ENCODE measurements around the gene IL6ST.
"Not testable (repeated sequence)": the region's sequence is repeated elsewhere in the genome, so short reads cannot be mapped to it uniquely, and the experiment has no call there.

IL6ST gene

DNA sequence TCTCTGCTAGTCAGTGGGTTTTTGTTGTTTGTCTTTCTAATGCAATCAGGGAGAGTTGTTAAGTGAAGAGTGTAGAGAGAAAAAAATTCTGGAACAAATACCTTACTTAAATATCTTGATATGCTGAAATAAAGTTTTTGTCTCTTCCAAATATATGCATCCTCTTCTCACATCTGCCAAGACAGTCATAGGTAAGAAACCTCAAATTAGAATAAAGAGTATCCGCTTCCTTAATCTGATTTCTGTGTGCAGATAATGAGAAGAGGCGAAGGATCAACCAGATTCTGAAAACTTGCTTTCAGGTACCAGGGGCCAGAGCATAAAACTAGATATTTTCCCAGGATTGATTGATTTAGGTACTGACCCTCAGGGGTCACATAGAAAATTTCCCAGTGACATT, 11.3 kb upstream of the IL6ST start:
- in situ Hi-C loops (cut with MboI; ENCODE audit: low sequenced_read_pairs), result no loop called here

DNA sequence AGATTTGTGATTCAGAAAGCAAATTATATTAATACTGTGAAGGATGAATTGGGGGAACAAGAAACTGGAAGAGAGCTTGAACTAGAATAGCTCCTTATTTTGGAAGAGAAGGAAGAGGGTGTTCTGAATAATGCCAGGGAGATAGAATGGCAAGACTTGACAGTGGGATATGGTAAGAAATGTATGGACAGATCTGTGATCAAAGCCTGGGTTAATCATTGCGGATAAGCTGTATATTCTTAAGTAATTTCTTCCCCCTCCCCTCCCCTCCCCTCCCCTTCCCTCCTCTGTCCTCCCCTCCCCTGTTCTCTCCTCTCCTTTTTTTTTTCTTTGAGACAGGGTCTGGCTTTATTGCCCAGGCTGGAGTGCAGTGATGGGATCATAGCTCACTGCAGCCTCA, 10.1 kb upstream of the IL6ST start:
- in situ Hi-C loops (cut with MboI; ENCODE audit: low sequenced_read_pairs), result no loop called here

DNA sequence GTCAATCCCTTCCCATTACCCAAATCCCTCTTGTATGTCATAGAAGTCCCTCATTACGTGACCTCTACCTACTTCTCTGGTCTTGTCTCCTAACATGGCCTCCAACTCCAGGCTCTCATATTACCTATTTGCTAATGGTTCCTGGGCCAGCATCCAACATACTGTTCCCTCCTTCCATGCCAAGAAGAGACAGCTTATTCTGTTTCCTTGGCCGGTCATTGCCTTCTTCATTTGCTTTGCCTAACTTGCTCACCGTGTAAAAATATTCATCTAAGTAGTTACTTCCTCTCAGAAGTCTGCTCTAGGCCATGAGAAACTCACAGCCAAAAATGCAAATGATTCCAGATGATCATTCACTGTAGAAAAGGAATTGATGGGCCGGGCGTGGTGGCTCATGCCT, 8.9 kb upstream of the IL6ST start:
- in situ Hi-C loops (cut with MboI; ENCODE audit: low sequenced_read_pairs), result no loop called here

DNA sequence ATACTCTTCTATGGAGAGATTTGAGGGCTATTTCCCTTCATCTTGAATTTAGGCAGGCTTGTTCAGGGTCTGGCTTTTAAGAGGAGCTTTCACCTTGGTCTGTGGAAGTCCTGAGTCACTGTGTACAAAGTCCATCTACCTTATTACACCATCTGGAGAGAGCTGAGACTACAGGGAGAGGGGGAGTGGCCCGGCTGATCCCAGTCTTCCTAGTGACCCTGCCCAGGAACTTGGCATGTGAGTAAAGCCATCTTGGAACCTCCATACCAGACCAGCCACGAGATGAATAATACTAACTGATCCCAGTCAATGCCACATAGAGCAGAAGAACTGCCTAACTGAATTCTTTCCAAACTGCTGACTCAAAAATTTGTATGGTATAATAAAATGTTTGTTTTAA, 8.4 kb upstream of the IL6ST start:
- in situ Hi-C loops (cut with MboI; ENCODE audit: low sequenced_read_pairs), result no loop called here

- in situ Hi-C loops (cut with MboI; ENCODE audit: low sequenced_read_pairs), result no loop called here
These were observed 7.5 kb upstream of the IL6ST start for GRCh38 chr5:56002303-56002702.

DNA sequence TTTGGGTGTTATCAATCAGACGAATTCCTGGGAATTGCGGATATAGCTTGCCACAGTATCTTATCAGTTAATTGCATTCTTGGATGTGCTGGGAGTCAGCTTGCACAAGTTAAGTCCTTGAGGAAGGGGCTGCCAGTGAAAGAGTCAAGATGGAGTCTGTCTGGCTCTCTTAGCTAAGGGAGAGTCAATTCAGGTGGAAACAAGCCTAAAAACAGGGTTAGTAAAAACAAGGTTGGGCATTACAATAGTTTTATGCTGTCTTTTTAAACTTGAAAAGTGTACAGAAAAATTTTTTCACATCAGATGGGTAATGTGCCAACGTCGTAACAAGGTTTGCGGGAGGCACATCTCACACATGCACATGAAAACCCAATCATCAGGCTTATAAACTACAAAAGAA, 5.5 kb upstream of the IL6ST start:
- in situ Hi-C loops (cut with MboI; ENCODE audit: low sequenced_read_pairs), result not testable (repeated sequence)

DNA sequence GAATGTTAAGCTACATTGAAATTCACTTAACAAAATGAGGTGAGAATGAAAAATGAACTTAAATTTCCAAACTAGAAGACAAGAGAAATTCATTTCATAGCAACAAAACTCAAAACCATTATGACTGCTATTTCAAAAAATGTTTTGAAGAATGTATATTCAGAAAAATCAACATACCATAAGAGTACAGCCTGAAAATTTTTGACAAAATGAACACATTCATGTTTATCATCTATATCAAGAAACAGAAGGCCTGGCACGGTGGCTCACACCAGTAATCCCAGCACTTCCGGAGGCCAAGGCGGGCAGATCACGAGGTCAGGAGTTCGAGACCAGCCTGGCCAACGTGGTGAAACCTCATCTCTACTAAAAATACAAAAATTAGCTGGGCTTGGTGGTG, 4.2 kb upstream of the IL6ST start:
- in situ Hi-C loops (cut with MboI; ENCODE audit: low sequenced_read_pairs), result no loop called here

GRCh38 chr5:55997742-55998351, 3.1 kb upstream of the IL6ST start:
- in situ Hi-C loops (cut with MboI; ENCODE audit: low sequenced_read_pairs), result no loop called here

GRCh38 chr5:55994998-55995914, 493 bp upstream of the IL6ST start:
- in situ Hi-C loops (cut with MboI; ENCODE audit: low sequenced_read_pairs), result no loop called here

GRCh38 chr5:55993731-55994494, 850 bp downstream of the IL6ST start:
- in situ Hi-C loops (cut with MboI; ENCODE audit: low sequenced_read_pairs), result no loop called here

- in situ Hi-C loops (cut with MboI; ENCODE audit: low sequenced_read_pairs), result no loop called here
These were observed 1.8 kb downstream of the IL6ST start for GRCh38 chr5:55993013-55993412.

DNA sequence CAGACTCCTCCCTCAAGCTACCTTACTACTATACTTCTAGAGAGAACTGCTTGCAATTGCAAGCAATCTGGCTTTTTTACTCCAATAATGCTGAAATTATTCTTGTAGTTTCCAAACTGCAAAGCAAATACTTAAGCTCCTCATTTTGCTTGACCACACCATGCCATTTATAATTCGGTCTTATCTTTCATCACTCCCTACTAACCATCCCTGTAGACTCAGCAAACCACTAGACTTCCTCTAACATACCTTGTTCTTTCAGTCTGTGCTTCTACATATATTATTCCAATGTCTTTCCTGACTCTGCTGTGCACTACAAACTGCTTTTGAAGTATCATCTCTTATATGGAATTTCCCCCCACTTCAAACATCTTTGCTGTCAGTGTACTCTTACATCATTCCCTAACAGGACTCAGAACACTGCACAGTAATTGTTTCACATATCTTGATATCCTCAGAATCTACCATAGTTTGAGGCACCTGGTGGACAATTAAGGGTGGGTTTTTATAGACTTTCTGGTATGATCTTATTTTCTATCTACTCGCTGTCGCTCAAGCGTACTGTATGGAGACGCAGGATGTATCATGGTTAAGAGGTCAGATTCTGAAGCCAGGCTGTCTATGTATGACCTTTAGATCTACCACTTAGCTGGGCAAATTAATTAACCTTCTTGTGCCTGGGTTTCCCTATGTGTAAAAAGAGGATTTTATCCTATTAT, 2.8 kb downstream of the IL6ST start:
- in situ Hi-C loops (cut with MboI; ENCODE audit: low sequenced_read_pairs), result no loop called here

DNA sequence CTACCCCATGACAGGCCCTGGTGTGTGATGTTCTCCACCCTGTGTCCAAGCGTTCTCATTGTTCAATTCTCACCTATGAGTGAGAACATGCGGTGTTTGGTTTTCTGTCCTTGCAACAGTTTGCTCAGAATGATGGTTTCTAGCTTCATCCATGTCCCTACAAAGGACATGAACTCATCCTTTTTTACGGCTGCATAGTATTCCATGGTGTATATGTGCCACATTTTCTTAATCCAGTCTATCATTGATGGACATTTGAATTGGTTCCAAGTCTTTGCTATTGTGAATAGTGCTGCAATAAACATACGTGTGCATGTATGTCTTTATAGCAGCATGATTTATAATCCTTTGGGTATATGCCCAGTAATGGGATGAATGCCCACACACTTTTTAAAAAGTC, 3.9 kb downstream of the IL6ST start:
- in situ Hi-C loops (cut with MboI; ENCODE audit: low sequenced_read_pairs), result not testable (repeated sequence)

DNA sequence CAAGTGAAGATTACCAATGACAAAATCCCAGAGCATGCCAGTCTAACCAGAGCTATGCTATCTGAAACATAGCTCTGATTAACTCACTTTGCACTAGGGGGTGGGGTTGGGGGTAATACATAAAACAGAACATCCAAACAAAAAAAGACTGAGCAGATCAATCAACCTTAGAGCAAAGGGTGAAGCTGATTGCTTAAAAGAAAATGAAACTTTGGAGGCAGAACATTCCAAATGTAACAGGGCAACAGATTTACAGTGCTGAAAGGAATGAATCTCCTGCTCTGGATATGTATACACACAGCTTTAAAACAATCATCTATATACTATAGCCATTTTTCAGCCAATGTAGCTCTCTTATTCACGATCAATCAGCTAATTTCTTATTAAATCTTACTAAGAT, 4.9 kb downstream of the IL6ST start:
- in situ Hi-C loops (cut with MboI; ENCODE audit: low sequenced_read_pairs), result no loop called here

- in situ Hi-C loops (cut with MboI; ENCODE audit: low sequenced_read_pairs), result no loop called here
These were observed 5.7 kb downstream of the IL6ST start for GRCh38 chr5:55988979-55989638.

DNA sequence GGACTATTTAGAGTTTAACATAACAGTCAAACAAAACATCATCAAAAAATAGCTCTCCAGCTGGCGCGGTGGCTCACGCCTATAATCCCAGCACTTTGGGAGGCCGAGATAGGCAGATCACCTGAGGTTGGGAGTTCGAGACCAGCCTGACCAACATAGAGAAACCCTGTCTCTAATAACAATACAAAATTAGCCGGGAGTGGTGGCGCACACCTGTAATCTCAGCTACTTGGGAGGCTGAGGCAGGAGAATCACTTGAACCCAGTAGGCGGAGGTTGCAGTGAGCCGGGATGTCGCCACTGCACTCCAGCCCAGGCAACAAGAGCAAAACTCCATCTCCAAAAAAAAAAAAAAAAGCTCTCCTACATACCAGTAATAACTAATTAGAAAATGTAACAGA, 6.3 kb downstream of the IL6ST start:
- in situ Hi-C loops (cut with MboI; ENCODE audit: low sequenced_read_pairs), result not testable (repeated sequence)

- in situ Hi-C loops (cut with MboI; ENCODE audit: low sequenced_read_pairs), result no loop called here
These were observed 7.8 kb downstream of the IL6ST start for GRCh38 chr5:55986931-55987330.

DNA sequence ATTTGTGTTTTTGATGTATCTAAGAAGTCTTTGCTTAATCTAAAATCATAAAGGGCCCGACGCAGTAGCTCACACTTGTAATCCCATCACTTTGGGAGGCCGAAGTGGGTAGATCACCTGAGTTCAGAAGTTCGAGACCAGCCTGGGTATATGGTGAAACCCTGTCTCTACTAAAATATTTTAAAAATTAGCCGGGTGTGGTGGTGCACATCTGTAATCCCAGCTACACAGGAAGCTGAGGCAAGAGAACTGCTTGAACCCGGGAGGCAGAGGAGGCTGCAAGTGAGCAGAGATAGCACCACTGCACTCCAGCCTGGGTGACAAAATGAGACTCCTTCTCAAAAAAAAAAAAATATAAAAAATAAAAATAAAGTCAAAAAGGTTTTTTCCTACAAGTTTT, 9.6 kb downstream of the IL6ST start:
- in situ Hi-C loops (cut with MboI; ENCODE audit: low sequenced_read_pairs), result no loop called here

DNA sequence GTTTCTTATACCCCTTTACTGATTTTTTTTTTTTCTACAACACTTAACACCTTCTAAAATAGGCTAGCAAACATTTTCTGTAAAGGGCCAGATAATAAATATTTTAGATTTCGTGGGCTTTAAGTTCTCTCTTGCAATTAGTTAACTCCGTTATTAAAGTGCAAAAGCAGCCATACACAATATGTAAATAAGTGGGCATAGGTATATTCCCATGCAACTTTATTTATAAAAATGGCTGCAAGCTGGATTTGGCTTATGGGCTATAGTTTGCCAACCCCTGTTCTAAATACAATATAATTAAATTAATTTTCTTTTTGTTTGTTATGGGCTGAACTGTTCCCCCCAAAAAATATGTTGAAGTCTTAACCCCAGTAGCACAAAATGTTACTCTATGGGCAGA, 10.8 kb downstream of the IL6ST start:
- in situ Hi-C loops (cut with MboI; ENCODE audit: low sequenced_read_pairs), result no loop called here

GRCh38 chr5:55982957-55983381, 11.8 kb downstream of the IL6ST start:
- in situ Hi-C loops (cut with MboI; ENCODE audit: low sequenced_read_pairs), result no loop called here

DNA sequence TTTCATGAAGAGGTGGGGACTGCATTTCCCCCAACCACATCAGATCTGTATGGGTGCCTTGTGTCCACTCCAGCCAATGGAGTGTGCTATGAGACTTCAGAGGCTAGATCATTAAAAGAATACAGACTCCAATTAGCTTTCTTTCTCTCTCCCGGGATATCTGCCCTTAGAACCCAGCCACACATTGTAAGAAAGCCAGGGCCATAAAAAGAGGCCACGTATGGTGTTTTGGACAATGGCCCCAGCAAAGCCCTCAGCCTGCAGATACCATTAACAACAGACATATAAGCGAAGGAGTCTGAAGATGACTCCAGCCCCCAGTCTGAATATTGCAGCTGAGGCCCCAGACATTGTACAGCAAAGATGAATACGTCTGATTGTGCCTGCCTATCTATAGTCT, 21.5 kb downstream of the IL6ST start:
- in situ Hi-C loops (cut with MboI; ENCODE audit: low sequenced_read_pairs), result no loop called here

All from HL-60/S4 treated with phorbol 12-myristate 13-acetate at 8.2 ng/mL for 4 days and 3 days (cell line).